Right ventricle myocardium superior (tissue), 1 donor: Measurements from ENCODE around the gene NDFIP1. TPM values are rescaled to one million over a fixed set of nuclear protein-coding genes. Genes with fewer than 3 reads are reported as not detected.
A peak's percentile ranks its signal among the peaks of the same experiment; 100 is the strongest.

Experiments used
- ATAC-seq: fragments of 200-7000 bp; cut with Tn5 transposase; one replicate; pipeline ENCODE4 v1.9.1; 2020; ENCODE audit warnings: mild to moderate bottlenecking; ENCODE audit not compliant: poor library complexity
- DNase-seq: peaks from one replicate; pipeline ENCODE4 v3.0.0-alpha.2; 2020
- intact Hi-C: fragments of 100-400 bp; cut with DNase I; formaldehyde crosslinking; loops from one replicate; pipeline ENCODE4 v1.11.2; 2022
- long read RNA-seq: library from polyadenylated mRNA; unstranded; transcript quantifications from one replicate; pipeline ENCODE4 v2.0.0, GENCODE V29; 2021
- total RNA-seq: library from RNA; stranded (reverse); fragmentation: NEBNext Ultra II Directional; extraction: Animal tissue kit (Norgen Biotek cat#: 25700); gene quantifications from one replicate; pipeline ENCODE4 v1.2.1, GENCODE V29; 2021
- donor health status: DM: no; HTN: yes; CAD: no; lungs with severe emphysema.

NDFIP1 gene
- 50.7 TPM for total RNA-seq
- long read RNA-seq, transcript NDFIP1-201 (8 exons, 3,851 nt), result major isoform, 205 of 215 reads
- long read RNA-seq, partial matches to known transcripts, result 4 of 215 reads
- long read RNA-seq, other reads (novel, unspliced or antisense), result 6 of 215 reads

GRCh38 chr5:142108432-142109330 is at the start of gene NDFIP1:
TSS of gene NDFIP1 (plus strand) at chr5:142108779. CDS start at chr5:142108975, 196 bp downstream.
- ATAC-seq, result peak; percentile 98
- peak; percentile 93 for DNase-seq
- intact Hi-C loops, result loop anchor here (5.0 kb wide), 1 partner anchor 96 kb away; the partner anchor contains the start of gene GNPDA1

GRCh38 chr5:142059304-142059940 is 49.2 kb upstream of the NDFIP1 start:
- intact Hi-C loops, result no loop called here
- DNase-seq (no peak), ATAC-seq (peak; percentile 59)

GRCh38 chr5:142063376-142063775 is 45.2 kb upstream of the NDFIP1 start:
- ATAC-seq (no peak), DNase-seq (no peak)
- intact Hi-C loops, result no loop called here

- intact Hi-C loops, result no loop called here
- peak; percentile 89 for ATAC-seq
- peak; percentile 88 for DNase-seq
Observed at GRCh38 chr5:142063878-142064331, 44.7 kb upstream of the NDFIP1 start.

- DNase-seq, result no peak
- no peak for ATAC-seq
- intact Hi-C loops, result no loop called here
Observed at GRCh38 chr5:142065273-142065672, 43.3 kb upstream of the NDFIP1 start.

GRCh38 chr5:142069606-142070399 is 38.8 kb upstream of the NDFIP1 start:
- no peak for ATAC-seq
- intact Hi-C loops, result no loop called here
- DNase-seq, result no peak

GRCh38 chr5:142070734-142071133 is 37.8 kb upstream of the NDFIP1 start:
- ATAC-seq, result no peak
- no peak for DNase-seq
- intact Hi-C loops, result no loop called here

- intact Hi-C loops, result no loop called here
- ATAC-seq (no peak), DNase-seq (no peak)
Observed at GRCh38 chr5:142072488-142072887, 36.1 kb upstream of the NDFIP1 start.

- intact Hi-C loops, result no loop called here
- ATAC-seq (no peak), DNase-seq (no peak)
Observed at GRCh38 chr5:142073362-142073988, 35.1 kb upstream of the NDFIP1 start.

- ATAC-seq (no peak), DNase-seq (no peak)
- intact Hi-C loops, result no loop called here
Observed at GRCh38 chr5:142074006-142074405, 34.6 kb upstream of the NDFIP1 start.

GRCh38 chr5:142078221-142078620 is 30.4 kb upstream of the NDFIP1 start:
- ATAC-seq, result no peak
- intact Hi-C loops, result no loop called here
- DNase-seq, result no peak

GRCh38 chr5:142078706-142079105 is 29.9 kb upstream of the NDFIP1 start:
- DNase-seq, result no peak
- intact Hi-C loops, result no loop called here
- no peak for ATAC-seq

GRCh38 chr5:142079306-142079721 is 29.3 kb upstream of the NDFIP1 start:
- intact Hi-C loops, result no loop called here
- ATAC-seq, result no peak

GRCh38 chr5:142080248-142080647 is 28.3 kb upstream of the NDFIP1 start:
- ATAC-seq, result no peak
- intact Hi-C loops, result no loop called here
- no peak for DNase-seq

More at GRCh38 chr5:142079306-142079721, 29.3 kb upstream of the NDFIP1 start:
- DNase-seq, result no peak

GRCh38 chr5:142082182-142082781 is 26.3 kb upstream of the NDFIP1 start:
- ATAC-seq (no peak), DNase-seq (no peak)
- intact Hi-C loops, result no loop called here

- DNase-seq (no peak), ATAC-seq (no peak)
- intact Hi-C loops, result no loop called here
Observed at GRCh38 chr5:142086229-142086628, 22.4 kb upstream of the NDFIP1 start.

GRCh38 chr5:142086679-142087078 is 21.9 kb upstream of the NDFIP1 start:
- DNase-seq (no peak), ATAC-seq (no peak)
- intact Hi-C loops, result no loop called here
